SK-N-SH (cell line): Measurements from ENCODE around the gene RRM1. TPM values are rescaled to one million over a fixed set of nuclear protein-coding genes. Genes with fewer than 3 reads are reported as not detected.

Experiments used
- CTCF ChIA-PET: fragments of 300-600, 350-600 bp; formaldehyde crosslinking; extraction: SDS; loops from one replicate; lab custom pipeline; 2021; lab: Yijun Ruan, JAX
- POLR2A ChIA-PET: fragments of 350-600 bp; sonication (Branson Sonifier 250); formaldehyde crosslinking; extraction: SDS; loops from one replicate; lab custom pipeline; 2020; ENCODE audit warnings: antibody characterized with exemption, inconsistent platforms; lab: Yijun Ruan, JAX
- DNase-seq: peaks from one replicate; pipeline ENCODE4 v3.0.0; 2012
- H2AFZ ChIP-seq: fragments of 200-600 bp; sonication (generic); 2 replicates; pipeline ENCODE4 v1.8.1; 2016; ENCODE audit warnings: antibody characterized with exemption, mild to moderate bottlenecking, low read depth
- H3F3A ChIP-seq: fragments of 200-600 bp; sonication (generic); replicated peaks from 2 replicates; pipeline ENCODE3; 2016; ENCODE audit warnings: antibody characterized with exemption, mild to moderate bottlenecking; ENCODE audit not compliant: insufficient read depth
- H3K27ac ChIP-seq, 2 experiments: fragments of 200-500 bp in 1 of 2; fragments of 200-600 bp in 1 of 2; sonication (Bioruptor generic) in 1 of 2; sonication (generic), shearing (Covaris generic) in 1 of 2; 2 replicates each; pipeline versions ENCODE4 v1.5.1 to v1.6.1; 2014 to 2016; ENCODE audit warnings: low read depth in 2 of 2, inconsistent platforms in 1 of 2, low read length in 1 of 2, mild to moderate bottlenecking in 1 of 2, mixed read lengths in 1 of 2
- H3K27me3 ChIP-seq: fragments of 200-600 bp; sonication (generic), shearing (Covaris generic); 2 replicates; pipeline ENCODE4 v1.6.1; 2016; ENCODE audit warnings: mixed run types; ENCODE audit not compliant: insufficient read depth
- H3K36me3 ChIP-seq, 2 experiments: fragments of 200-500 bp in 1 of 2; fragments of 200-600 bp in 1 of 2; sonication (Bioruptor generic) in 1 of 2; sonication (generic) in 1 of 2; replicated peaks in 1 of 2; 2 replicates each; pipeline versions ENCODE3 to v1.5.1; 2014 to 2016; ENCODE audit warnings: low read length in 1 of 2, mild to moderate bottlenecking in 1 of 2; ENCODE audit not compliant: insufficient read depth in 2 of 2, control insufficient read depth in 1 of 2
- H3K4me1 ChIP-seq, 2 experiments: fragments of 200-500 bp in 1 of 2; fragments of 200-600 bp in 1 of 2; sonication (Bioruptor generic) in 1 of 2; sonication (generic), shearing (Covaris generic) in 1 of 2; 2 replicates each; pipeline versions ENCODE4 v1.5.1 to v1.6.1; 2014 to 2016; ENCODE audit warnings: low read depth in 1 of 2, low read length in 1 of 2, mixed run types in 1 of 2; ENCODE audit not compliant: insufficient read depth in 2 of 2, control insufficient read depth in 1 of 2
- H3K4me2 ChIP-seq: fragments of 200-600 bp; sonication (generic), shearing (Covaris generic); 2 replicates; pipeline ENCODE4 v1.6.1; 2017; ENCODE audit warnings: mixed run types
- H3K4me3 ChIP-seq, 2 experiments: fragments of 200-500 bp in 1 of 2; fragments of 200-600 bp in 1 of 2; sonication (Bioruptor generic) in 1 of 2; sonication (generic), shearing (Covaris generic) in 1 of 2; 2 replicates each; pipeline versions ENCODE4 v1.5.1 to v1.8.1; 2014 to 2016; ENCODE audit warnings: low read depth in 2 of 2, inconsistent platforms in 1 of 2, low read length in 1 of 2, mild to moderate bottlenecking in 1 of 2, mixed read lengths in 1 of 2, moderate library complexity in 1 of 2
- H3K79me2 ChIP-seq: fragments of 200-600 bp; sonication (generic); 2 replicates; pipeline ENCODE4 v1.8.1; 2017; ENCODE audit warnings: mild to moderate bottlenecking; ENCODE audit not compliant: insufficient read depth
- H3K9ac ChIP-seq: fragments of 200-600 bp; sonication (generic); 2 replicates; pipeline ENCODE4 v1.6.1; 2017; ENCODE audit warnings: mixed run types
- H3K9me2 ChIP-seq: fragments of 200-600 bp; sonication (generic); 2 replicates; pipeline ENCODE4 v1.6.1; 2017; ENCODE audit warnings: mixed run types
- H3K9me3 ChIP-seq: fragments of 200-600 bp; sonication (generic); 2 replicates; pipeline ENCODE4 v1.6.1; 2017; ENCODE audit warnings: mixed run types, mild to moderate bottlenecking, moderate library complexity
- H4K20me1 ChIP-seq: fragments of 200-600 bp; sonication (generic); 2 replicates; pipeline ENCODE4 v1.6.1; 2017; ENCODE audit warnings: mild to moderate bottlenecking, mixed run types; ENCODE audit not compliant: insufficient read depth
- CHD2 ChIP-seq: fragments of 150-350 bp; IDR thresholded peaks from 2 replicates; pipeline ENCODE4 v1.6.1; 2018; ENCODE audit warnings: low read length; ENCODE audit not compliant: partially characterized antibody
- ELF1 ChIP-seq: IDR thresholded peaks from 2 replicates; pipeline ENCODE4 v1.4.0; 2012
- FOXJ3 ChIP-seq: sonication (generic); formaldehyde crosslinking; IDR thresholded peaks from 2 replicates; pipeline ENCODE4 v1.5.1; 2020; ENCODE audit warnings: mild to moderate bottlenecking, missing genetic modification reagents
- GABPA ChIP-seq: IDR thresholded peaks from 2 replicates; pipeline ENCODE4 v1.4.0; 2012; ENCODE audit warnings: low read depth, mild to moderate bottlenecking
- MEF2A ChIP-seq: IDR thresholded peaks from 2 replicates; pipeline ENCODE4 v1.4.0; 2012; ENCODE audit warnings: low read depth, borderline replicate concordance
- MXI1 ChIP-seq: IDR thresholded peaks from 2 replicates; pipeline ENCODE4 v1.6.1; 2012; ENCODE audit warnings: mild to moderate bottlenecking, low read depth, low read length, improper control_type of control experiment
- NFIC ChIP-seq: IDR thresholded peaks from 2 replicates; pipeline ENCODE4 v1.4.0; 2012; ENCODE audit warnings: borderline replicate concordance
- NRF1 ChIP-seq: IDR thresholded peaks from 2 replicates; pipeline ENCODE4 v1.6.1; 2012; ENCODE audit warnings: low read depth, mild to moderate bottlenecking, low read length
- POLR2AphosphoS5 ChIP-seq: IDR thresholded peaks from 2 replicates; pipeline ENCODE4 v1.6.1; 2012; ENCODE audit warnings: low read depth, low read length
- RCOR1 ChIP-seq: fragments of 150-350 bp; IDR thresholded peaks from 2 replicates; pipeline ENCODE4 v1.6.1; 2017; ENCODE audit warnings: antibody characterized with exemption, low read length
- TAF1 ChIP-seq: IDR thresholded peaks from 2 replicates; pipeline ENCODE4 v1.6.1; 2012; ENCODE audit warnings: low read depth, mild to moderate bottlenecking, low read length, moderate library complexity, borderline replicate concordance
- TCF12 ChIP-seq: IDR thresholded peaks from 2 replicates; pipeline ENCODE4 v1.4.0; 2012
- TEAD4 ChIP-seq: IDR thresholded peaks from 2 replicates; pipeline ENCODE4 v1.4.0; 2012; ENCODE audit warnings: mild to moderate bottlenecking, borderline replicate concordance; ENCODE audit not compliant: insufficient read depth
- YY1 ChIP-seq: IDR thresholded peaks from 2 replicates; pipeline ENCODE4 v1.4.0; 2012; ENCODE audit warnings: low read depth, mild to moderate bottlenecking
- WGBS: methylation state at CpG from one replicate; pipeline ENCODE4 v1.1.6; 2017; ENCODE audit warnings: low lambda C conversion rate; 5-methylcytosine and 5-hydroxymethylcytosine counted together
- polyA plus RNA-seq, 3 experiments: library from polyadenylated mRNA; depleted of rRNA; stranded (reverse); fragments of >200 nt; gene quantifications; 2 replicates each; pipeline ENCODE4 v1.2.3, GENCODE V29; 2012
- TF ChIP-seq, protein P1 (sequence below): fragments of 150-350 bp; IDR thresholded peaks from 2 replicates; pipeline ENCODE4 v1.6.1; 2017; ENCODE audit warnings: antibody characterized with exemption, low read length, low read depth, borderline replicate concordance
- TF ChIP-seq, protein P2 (sequence below): IDR thresholded peaks from 2 replicates; pipeline ENCODE4 v1.4.0; 2012; ENCODE audit warnings: low read depth, borderline replicate concordance
- TF ChIP-seq, protein P3 (sequence below): IDR thresholded peaks from 2 replicates; pipeline ENCODE4 v1.4.0; 2012; ENCODE audit warnings: low read depth
- TF ChIP-seq, protein P4 (sequence below): IDR thresholded peaks from 2 replicates; pipeline ENCODE4 v1.4.0; 2012; ENCODE audit warnings: low read depth, borderline replicate concordance
- TF ChIP-seq, protein P5 (sequence below): IDR thresholded peaks from 2 replicates; pipeline ENCODE4 v1.6.1; 2012; ENCODE audit warnings: mild to moderate bottlenecking, low read depth, low read length, moderate library complexity

RRM1 gene
- polyA plus RNA-seq, 1 of the 3 experiments (the other 2 are of a cell fraction) = 28.2 TPM

DNA sequence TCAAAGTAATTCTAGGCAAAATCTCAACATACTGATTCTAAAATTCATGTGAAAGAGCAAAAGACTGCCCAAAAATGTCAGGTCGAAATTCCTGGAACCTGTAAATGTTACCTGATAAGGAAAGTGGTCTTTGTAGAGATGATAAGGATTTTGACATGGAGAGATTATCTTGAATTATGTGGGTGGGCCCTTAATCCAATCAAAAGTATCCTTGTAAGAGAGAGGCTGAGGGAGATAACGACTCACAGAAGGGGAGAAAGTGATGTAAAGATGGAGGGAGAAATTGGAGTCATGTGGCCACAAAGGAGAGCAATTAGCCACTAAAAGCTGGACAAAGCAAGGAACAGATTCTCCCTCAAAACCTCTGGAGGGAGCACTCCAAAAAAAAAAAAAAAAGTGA lies 20.5 kb downstream of the RRM1 start:
- Histone ChIP-seq H3K36me3 (peaks cover 18 to 38% of the 10 kb centered on the region in 2 experiments), H3K9me2 (no peaks in the 10 kb centered on the region), H3K4me2 (no peak overlapping the region), H3K27me3 (no peaks in the 10 kb centered on the region), H3K27ac (no peak overlapping the region), H3K4me3 (no peak overlapping the region), H3K9ac (no peak overlapping the region), H3K4me1 (peaks cover 0 to 23% of the 10 kb centered on the region in 2 experiments; a peak in 2 of 4 replicates), H4K20me1 (no peaks in the 10 kb centered on the region), H3F3A (peaks cover 30% of the 10 kb centered on the region), H3K9me3 (no peaks in the 10 kb centered on the region), H2AFZ (no peak overlapping the region)
- ChIA-PET POLR2A (no interaction called here), CTCF (no interaction called here)
- 92% methylated on average over 2 of the region's 2 CpGs for WGBS
- no peak for DNase-seq
- TF ChIP-seq, protein P1, sequence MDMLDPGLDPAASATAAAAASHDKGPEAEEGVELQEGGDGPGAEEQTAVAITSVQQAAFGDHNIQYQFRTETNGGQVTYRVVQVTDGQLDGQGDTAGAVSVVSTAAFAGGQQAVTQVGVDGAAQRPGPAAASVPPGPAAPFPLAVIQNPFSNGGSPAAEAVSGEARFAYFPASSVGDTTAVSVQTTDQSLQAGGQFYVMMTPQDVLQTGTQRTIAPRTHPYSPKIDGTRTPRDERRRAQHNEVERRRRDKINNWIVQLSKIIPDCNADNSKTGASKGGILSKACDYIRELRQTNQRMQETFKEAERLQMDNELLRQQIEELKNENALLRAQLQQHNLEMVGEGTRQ = no peak
- no peak for TF ChIP-seq ELF1
- no peak for TF ChIP-seq MXI1
- TF ChIP-seq GABPA = no peak
- no peak for TF ChIP-seq TEAD4
- no peak for TF ChIP-seq CHD2
- TF ChIP-seq, all 33 proteins: peak for 0
- H3K79me2 ChIP-seq = no peaks in the 10 kb centered on the region

- Histone ChIP-seq H4K20me1 (no peaks in the 10 kb centered on the region), H3K79me2 (no peaks in the 10 kb centered on the region), H3K4me1 (peaks cover 0 to 23% of the 10 kb centered on the region in 2 experiments; a peak in 2 of 4 replicates), H3K27ac (peak overlapping the region; percentile 17 to 73; a peak in 3 of 4 replicates), H3K9ac (peak overlapping the region; percentile 4; the same call in 1 of the 2 replicates), H2AFZ (no peak overlapping the region), H3K4me3 (peak overlapping the region in 1 of 2 experiments; percentile 33; a peak in 1 of 4 replicates), H3K9me2 (no peaks in the 10 kb centered on the region), H3F3A (peaks cover 27% of the 10 kb centered on the region), H3K36me3 (peaks cover 28 to 34% of the 10 kb centered on the region in 2 experiments), H3K4me2 (peak overlapping the region; percentile 64), H3K9me3 (no peaks in the 10 kb centered on the region), H3K27me3 (no peaks in the 10 kb centered on the region)
- ChIA-PET POLR2A (no interaction called here), CTCF (interaction anchor here (1.4 kb wide), 1 partner anchor 69 kb away, joined by 3 read pairs; no protein-coding TSS in a partner anchor)
- 65% methylated on average over 3 of the region's 3 CpGs for WGBS
- DNase-seq = no peak
- TF ChIP-seq MEF2A = no peak
- no peak for TF ChIP-seq YY1
- no peak for TF ChIP-seq TCF12
- TF ChIP-seq POLR2AphosphoS5 = no peak
- no peak for TF ChIP-seq NRF1
- TF ChIP-seq NFIC = no peak
- no peak for TF ChIP-seq FOXJ3
- TF ChIP-seq, protein P2, sequence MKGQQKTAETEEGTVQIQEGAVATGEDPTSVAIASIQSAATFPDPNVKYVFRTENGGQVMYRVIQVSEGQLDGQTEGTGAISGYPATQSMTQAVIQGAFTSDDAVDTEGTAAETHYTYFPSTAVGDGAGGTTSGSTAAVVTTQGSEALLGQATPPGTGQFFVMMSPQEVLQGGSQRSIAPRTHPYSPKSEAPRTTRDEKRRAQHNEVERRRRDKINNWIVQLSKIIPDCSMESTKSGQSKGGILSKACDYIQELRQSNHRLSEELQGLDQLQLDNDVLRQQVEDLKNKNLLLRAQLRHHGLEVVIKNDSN = no peak
- TF ChIP-seq, protein P3, sequence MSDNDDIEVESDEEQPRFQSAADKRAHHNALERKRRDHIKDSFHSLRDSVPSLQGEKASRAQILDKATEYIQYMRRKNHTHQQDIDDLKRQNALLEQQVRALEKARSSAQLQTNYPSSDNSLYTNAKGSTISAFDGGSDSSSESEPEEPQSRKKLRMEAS = no peak
- TF ChIP-seq, protein P4, sequence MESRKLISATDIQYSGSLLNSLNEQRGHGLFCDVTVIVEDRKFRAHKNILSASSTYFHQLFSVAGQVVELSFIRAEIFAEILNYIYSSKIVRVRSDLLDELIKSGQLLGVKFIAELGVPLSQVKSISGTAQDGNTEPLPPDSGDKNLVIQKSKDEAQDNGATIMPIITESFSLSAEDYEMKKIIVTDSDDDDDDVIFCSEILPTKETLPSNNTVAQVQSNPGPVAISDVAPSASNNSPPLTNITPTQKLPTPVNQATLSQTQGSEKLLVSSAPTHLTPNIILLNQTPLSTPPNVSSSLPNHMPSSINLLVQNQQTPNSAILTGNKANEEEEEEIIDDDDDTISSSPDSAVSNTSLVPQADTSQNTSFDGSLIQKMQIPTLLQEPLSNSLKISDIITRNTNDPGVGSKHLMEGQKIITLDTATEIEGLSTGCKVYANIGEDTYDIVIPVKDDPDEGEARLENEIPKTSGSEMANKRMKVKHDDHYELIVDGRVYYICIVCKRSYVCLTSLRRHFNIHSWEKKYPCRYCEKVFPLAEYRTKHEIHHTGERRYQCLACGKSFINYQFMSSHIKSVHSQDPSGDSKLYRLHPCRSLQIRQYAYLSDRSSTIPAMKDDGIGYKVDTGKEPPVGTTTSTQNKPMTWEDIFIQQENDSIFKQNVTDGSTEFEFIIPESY = no peak
- no peak for TF ChIP-seq CHD2
- no peak for TF ChIP-seq GABPA
- TF ChIP-seq, protein P5, sequence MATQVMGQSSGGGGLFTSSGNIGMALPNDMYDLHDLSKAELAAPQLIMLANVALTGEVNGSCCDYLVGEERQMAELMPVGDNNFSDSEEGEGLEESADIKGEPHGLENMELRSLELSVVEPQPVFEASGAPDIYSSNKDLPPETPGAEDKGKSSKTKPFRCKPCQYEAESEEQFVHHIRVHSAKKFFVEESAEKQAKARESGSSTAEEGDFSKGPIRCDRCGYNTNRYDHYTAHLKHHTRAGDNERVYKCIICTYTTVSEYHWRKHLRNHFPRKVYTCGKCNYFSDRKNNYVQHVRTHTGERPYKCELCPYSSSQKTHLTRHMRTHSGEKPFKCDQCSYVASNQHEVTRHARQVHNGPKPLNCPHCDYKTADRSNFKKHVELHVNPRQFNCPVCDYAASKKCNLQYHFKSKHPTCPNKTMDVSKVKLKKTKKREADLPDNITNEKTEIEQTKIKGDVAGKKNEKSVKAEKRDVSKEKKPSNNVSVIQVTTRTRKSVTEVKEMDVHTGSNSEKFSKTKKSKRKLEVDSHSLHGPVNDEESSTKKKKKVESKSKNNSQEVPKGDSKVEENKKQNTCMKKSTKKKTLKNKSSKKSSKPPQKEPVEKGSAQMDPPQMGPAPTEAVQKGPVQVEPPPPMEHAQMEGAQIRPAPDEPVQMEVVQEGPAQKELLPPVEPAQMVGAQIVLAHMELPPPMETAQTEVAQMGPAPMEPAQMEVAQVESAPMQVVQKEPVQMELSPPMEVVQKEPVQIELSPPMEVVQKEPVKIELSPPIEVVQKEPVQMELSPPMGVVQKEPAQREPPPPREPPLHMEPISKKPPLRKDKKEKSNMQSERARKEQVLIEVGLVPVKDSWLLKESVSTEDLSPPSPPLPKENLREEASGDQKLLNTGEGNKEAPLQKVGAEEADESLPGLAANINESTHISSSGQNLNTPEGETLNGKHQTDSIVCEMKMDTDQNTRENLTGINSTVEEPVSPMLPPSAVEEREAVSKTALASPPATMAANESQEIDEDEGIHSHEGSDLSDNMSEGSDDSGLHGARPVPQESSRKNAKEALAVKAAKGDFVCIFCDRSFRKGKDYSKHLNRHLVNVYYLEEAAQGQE = no peak
- no peak for TF ChIP-seq TAF1
- TF ChIP-seq RCOR1 = no peak
Measured at GRCh38 chr11:4118107-4118506, 23.5 kb downstream of the RRM1 start.
